PFSK-1 (cell line): ENCODE measurements around the gene EFNA5.

Source experiments
- POLR2AphosphoS5 ChIP-seq: IDR thresholded peaks from 2 replicates; pipeline ENCODE4 v1.6.1; 2012; ENCODE audit warnings: low read depth, mild to moderate bottlenecking, control low read depth, low read length, moderate library complexity
- SIN3A ChIP-seq: IDR thresholded peaks from 2 replicates; pipeline ENCODE4 v1.6.1; 2012; ENCODE audit warnings: mild to moderate bottlenecking, low read length, moderate library complexity, borderline replicate concordance; ENCODE audit not compliant: insufficient read depth
- TAF1 ChIP-seq: IDR thresholded peaks from 2 replicates; pipeline ENCODE4 v1.6.1; 2012; ENCODE audit warnings: low read length, control low read depth, borderline replicate concordance; ENCODE audit not compliant: insufficient read depth
- TF ChIP-seq, protein P1 (sequence below), 2 experiments: IDR thresholded peaks; 2 replicates each; pipeline versions ENCODE4 v1.6.1 to v1.8.0; 2011 to 2012; ENCODE audit warnings: low read depth in 2 of 2, low read length in 2 of 2, control low read depth in 1 of 2, inconsistent platforms in 1 of 2, mild to moderate bottlenecking in 1 of 2, moderate library complexity in 1 of 2; ENCODE audit not compliant: insufficient read depth in 1 of 2

DNA sequence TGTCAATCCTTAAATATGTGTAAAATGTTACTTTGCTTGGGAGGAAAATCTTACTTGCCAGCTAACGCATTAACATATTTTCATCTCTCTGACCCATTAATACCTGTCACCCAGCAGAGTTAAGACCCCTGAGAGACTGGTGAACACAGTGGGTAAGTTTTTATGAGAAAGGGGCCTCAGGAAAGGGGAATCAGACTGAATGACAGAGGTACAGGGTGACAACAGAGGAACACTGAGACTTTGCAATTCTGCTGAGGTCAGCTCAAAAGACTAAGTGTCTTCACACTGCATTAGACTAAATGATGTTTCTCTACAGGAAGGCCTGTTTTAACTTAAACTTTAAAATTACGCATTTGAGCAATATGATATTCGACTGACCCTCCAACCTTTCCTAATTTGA lies 223.8 kb downstream of the EFNA5 start:
- TF ChIP-seq POLR2AphosphoS5 (no peak), TAF1 (no peak), SIN3A (no peak)
- TF ChIP-seq, protein P1, sequence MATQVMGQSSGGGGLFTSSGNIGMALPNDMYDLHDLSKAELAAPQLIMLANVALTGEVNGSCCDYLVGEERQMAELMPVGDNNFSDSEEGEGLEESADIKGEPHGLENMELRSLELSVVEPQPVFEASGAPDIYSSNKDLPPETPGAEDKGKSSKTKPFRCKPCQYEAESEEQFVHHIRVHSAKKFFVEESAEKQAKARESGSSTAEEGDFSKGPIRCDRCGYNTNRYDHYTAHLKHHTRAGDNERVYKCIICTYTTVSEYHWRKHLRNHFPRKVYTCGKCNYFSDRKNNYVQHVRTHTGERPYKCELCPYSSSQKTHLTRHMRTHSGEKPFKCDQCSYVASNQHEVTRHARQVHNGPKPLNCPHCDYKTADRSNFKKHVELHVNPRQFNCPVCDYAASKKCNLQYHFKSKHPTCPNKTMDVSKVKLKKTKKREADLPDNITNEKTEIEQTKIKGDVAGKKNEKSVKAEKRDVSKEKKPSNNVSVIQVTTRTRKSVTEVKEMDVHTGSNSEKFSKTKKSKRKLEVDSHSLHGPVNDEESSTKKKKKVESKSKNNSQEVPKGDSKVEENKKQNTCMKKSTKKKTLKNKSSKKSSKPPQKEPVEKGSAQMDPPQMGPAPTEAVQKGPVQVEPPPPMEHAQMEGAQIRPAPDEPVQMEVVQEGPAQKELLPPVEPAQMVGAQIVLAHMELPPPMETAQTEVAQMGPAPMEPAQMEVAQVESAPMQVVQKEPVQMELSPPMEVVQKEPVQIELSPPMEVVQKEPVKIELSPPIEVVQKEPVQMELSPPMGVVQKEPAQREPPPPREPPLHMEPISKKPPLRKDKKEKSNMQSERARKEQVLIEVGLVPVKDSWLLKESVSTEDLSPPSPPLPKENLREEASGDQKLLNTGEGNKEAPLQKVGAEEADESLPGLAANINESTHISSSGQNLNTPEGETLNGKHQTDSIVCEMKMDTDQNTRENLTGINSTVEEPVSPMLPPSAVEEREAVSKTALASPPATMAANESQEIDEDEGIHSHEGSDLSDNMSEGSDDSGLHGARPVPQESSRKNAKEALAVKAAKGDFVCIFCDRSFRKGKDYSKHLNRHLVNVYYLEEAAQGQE (IDR thresholded peaks at IDR 0.05; ENCODE audit: insufficient read depth in 1 of 2, low read depth in 2 of 2, low read length in 2 of 2): no peak
